Jurkat, Clone E6-1 (cell line): ENCODE measurements around the gene LRRC15.

ENCODE experiments used
- DNase-seq: peaks from one replicate; pipeline ENCODE4 v3.0.0-alpha.2; 2011; ENCODE audit warnings: low read depth, low spot score
- H3K4me3 ChIP-seq: 2 replicates; pipeline ENCODE4 v1.5.1; 2011; ENCODE audit warnings: mild to moderate bottlenecking, low read length, control low read depth, moderate library complexity

LRRC15 gene

GRCh38 chr3:194367992-194368841 lies 1.3 kb downstream of the LRRC15 start:
- no peak for DNase-seq
- H3K4me3 ChIP-seq: no peak overlapping the region

- no peak overlapping the region for H3K4me3 ChIP-seq
- DNase-seq: no peak
Observed at GRCh38 chr3:194365978-194366490, 3.5 kb downstream of the LRRC15 start.

- DNase-seq: no peak
- H3K4me3 ChIP-seq: no peak overlapping the region
Observed at GRCh38 chr3:194365526-194365925, 4.0 kb downstream of the LRRC15 start.

GRCh38 chr3:194364652-194365434 lies 4.7 kb downstream of the LRRC15 start:
- no peak for DNase-seq
- no peak overlapping the region for H3K4me3 ChIP-seq

GRCh38 chr3:194364314-194364651 lies 5.3 kb downstream of the LRRC15 start:
- no peak overlapping the region for H3K4me3 ChIP-seq
- DNase-seq: no peak

- no peak overlapping the region for H3K4me3 ChIP-seq
- no peak for DNase-seq
Observed at GRCh38 chr3:194360568-194360967, 9.0 kb downstream of the LRRC15 start.

- no peak for DNase-seq
- H3K4me3 ChIP-seq: no peak overlapping the region
Observed at GRCh38 chr3:194357681-194358080, 11.9 kb downstream of the LRRC15 start.

GRCh38 chr3:194355379-194355778 lies 14.2 kb downstream of the LRRC15 start:
- no peak overlapping the region for H3K4me3 ChIP-seq
- DNase-seq: no peak

GRCh38 chr3:194354315-194354714 lies 15.2 kb downstream of the LRRC15 start:
- no peak for DNase-seq

GRCh38 chr3:194352667-194353246 lies 16.8 kb downstream of the LRRC15 start:
- DNase-seq: no peak
- no peak overlapping the region for H3K4me3 ChIP-seq

More at GRCh38 chr3:194354315-194354714, 15.2 kb downstream of the LRRC15 start:
- no peak overlapping the region for H3K4me3 ChIP-seq

GRCh38 chr3:194351952-194352536 lies 17.5 kb downstream of the LRRC15 start:
- DNase-seq: no peak

GRCh38 chr3:194351080-194351672 lies 18.4 kb downstream of the LRRC15 start, which contains the start of gene CPN2:
Gene CPN2 (minus strand): TSS chr3:194351328. CDS start chr3:194342702, 8,626 bp downstream.
- no peak for DNase-seq
- H3K4me3 ChIP-seq: no peak within 1 kb of the TSS

More at GRCh38 chr3:194351952-194352536, 17.5 kb downstream of the LRRC15 start:
- H3K4me3 ChIP-seq: no peak overlapping the region

GRCh38 chr3:194350726-194351071 lies 18.8 kb downstream of the LRRC15 start:
- no peak for DNase-seq
- no peak overlapping the region for H3K4me3 ChIP-seq

GRCh38 chr3:194348354-194348753 lies 21.2 kb downstream of the LRRC15 start:
- DNase-seq: no peak
- no peak overlapping the region for H3K4me3 ChIP-seq

GRCh38 chr3:194346621-194347020 lies 22.9 kb downstream of the LRRC15 start:
- no peak for DNase-seq
- no peak overlapping the region for H3K4me3 ChIP-seq

GRCh38 chr3:194346035-194346434 lies 23.5 kb downstream of the LRRC15 start:
- DNase-seq: no peak
- no peak overlapping the region for H3K4me3 ChIP-seq

- H3K4me3 ChIP-seq: no peak overlapping the region
- DNase-seq: no peak
Observed at GRCh38 chr3:194344012-194344411, 25.5 kb downstream of the LRRC15 start.

- no peak for DNase-seq
- H3K4me3 ChIP-seq: no peak overlapping the region
Observed at GRCh38 chr3:194343561-194343893, 26.0 kb downstream of the LRRC15 start.

- H3K4me3 ChIP-seq: no peak overlapping the region
- DNase-seq: no peak
Observed at GRCh38 chr3:194342861-194343560, 26.5 kb downstream of the LRRC15 start.
